GM12892 (cell line): Measurements from ENCODE around the gene GLIS1.

Source experiments
- POLR2A ChIP-seq: IDR thresholded peaks from 2 replicates; pipeline ENCODE4 v1.6.1; 2011; ENCODE audit warnings: low read depth, low read length, control low read depth
- POLR2AphosphoS5 ChIP-seq: IDR thresholded peaks from 2 replicates; pipeline ENCODE4 v1.6.1; 2011; ENCODE audit warnings: low read depth, low read length, control low read depth
- TAF1 ChIP-seq: IDR thresholded peaks from 2 replicates; pipeline ENCODE4 v1.6.1; 2011; ENCODE audit warnings: low read depth, mild to moderate bottlenecking, control low read depth, low read length, borderline replicate concordance

DNA sequence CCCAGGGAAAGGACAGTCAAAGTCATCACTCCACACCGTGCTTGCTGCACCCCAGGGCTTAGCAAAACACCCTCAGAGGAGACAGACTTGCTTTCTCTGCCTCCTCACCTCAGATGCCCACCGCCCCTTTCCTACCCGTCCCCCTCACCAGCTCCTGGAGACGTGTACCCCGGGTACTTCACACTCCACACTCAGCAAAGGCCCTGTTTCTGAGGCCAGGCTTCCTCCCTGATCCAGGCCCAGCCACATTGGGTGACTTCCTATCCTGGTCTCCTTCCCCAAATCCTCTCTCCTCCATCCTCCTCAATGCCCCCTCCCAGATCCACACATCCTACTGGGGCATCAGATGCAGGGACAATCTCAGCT lies 163.0 kb downstream of the GLIS1 start:
- TF ChIP-seq TAF1 (no peak), POLR2AphosphoS5 (no peak), POLR2A (no peak)
